Measurements from ENCODE around the gene TBX6.

TBX6 gene

DNA sequence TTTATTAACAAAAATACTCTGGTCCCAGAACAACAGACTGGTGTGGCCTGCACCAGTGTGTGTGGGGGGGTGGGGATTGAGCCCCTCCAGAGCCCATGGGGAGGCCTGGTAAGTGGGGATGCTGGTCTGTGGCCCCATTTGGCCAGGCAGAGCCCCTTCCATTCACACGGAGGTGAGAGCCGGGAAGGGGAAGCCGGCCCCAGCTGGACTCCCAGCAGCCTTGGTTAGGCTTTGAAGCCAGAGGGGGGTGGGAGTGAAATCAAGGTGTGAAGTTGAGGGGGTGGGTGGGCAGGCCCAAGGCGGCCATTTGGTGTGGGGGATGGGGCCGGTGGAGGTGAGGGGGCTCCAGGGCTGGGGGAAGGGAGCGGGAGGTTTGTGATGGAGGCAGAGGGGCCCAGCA lies 5.9 kb downstream of the TBX6 start:
- no peak for DNase-seq

DNA sequence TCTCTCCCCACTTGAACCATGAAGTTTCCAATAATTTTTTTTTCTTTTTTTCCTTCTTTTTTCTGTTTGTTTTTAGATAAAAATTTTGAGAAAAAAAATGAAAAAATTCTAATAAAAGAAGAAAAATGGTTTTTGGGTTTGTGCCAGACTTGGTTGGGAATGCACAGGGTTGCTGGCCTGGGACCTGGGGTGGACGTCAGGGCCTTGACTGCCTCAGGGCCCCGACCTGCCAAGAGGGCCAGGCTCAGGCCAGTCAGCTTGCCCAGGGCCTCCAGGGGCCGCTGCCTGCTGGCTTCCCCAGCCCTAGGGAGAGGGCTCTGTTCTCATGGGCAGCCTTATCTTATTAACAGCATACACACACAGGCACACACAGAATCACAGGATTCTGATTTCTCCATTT lies 6.5 kb downstream of the TBX6 start:
- DNase-seq = no peak

DNA sequence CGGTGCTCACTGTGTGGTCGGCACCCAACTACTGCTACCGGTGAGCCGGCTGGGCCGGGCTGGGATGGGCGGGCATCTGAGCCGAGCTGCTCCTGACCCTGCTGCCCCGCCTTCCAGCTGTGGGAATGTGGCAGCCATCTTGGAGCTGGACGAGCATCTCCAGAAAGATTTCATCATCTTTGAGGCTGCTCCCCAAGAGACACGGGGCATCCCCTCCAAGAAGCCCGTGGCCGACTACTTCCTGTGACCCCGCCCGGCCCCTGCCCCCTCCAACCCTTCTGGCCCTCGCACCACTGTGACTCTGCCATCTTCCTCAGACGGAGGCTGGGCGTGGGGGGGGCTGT lies 6.9 kb downstream of the TBX6 start:
- no peak for DNase-seq

DNA sequence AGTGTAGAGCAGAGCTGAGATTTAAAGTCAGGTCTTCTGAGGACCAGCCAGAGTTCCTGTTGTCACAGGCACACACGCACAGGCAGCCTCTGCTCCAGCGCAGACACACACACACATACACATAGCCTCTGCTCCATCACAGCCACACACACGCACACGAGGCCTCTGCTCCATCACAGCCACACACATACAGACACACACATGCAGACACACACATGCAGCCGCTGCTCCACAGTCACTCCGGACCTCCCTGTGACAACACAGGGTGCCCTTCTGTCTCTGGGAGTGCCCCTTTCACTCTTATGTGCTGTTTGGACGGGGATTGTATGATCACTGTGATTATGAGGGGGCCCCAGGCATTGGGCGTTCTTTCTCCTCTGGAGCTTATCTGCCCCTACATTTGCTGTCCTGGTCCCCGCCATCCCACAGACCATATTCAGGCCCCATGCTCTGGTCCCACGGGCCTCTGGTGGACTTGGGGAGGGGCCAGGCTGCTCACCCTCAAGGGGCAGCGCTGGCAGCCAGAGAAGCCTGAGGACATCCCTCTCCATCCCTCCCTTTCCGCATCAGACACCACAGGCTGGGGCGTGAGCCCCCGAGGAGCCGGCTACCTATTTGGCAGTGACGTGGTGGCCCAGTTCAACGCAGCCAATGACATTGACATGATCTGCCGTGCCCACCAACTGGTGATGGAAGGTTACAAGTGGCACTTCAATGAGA lies 7.5 kb downstream of the TBX6 start:
- DNase-seq = no peak

DNA sequence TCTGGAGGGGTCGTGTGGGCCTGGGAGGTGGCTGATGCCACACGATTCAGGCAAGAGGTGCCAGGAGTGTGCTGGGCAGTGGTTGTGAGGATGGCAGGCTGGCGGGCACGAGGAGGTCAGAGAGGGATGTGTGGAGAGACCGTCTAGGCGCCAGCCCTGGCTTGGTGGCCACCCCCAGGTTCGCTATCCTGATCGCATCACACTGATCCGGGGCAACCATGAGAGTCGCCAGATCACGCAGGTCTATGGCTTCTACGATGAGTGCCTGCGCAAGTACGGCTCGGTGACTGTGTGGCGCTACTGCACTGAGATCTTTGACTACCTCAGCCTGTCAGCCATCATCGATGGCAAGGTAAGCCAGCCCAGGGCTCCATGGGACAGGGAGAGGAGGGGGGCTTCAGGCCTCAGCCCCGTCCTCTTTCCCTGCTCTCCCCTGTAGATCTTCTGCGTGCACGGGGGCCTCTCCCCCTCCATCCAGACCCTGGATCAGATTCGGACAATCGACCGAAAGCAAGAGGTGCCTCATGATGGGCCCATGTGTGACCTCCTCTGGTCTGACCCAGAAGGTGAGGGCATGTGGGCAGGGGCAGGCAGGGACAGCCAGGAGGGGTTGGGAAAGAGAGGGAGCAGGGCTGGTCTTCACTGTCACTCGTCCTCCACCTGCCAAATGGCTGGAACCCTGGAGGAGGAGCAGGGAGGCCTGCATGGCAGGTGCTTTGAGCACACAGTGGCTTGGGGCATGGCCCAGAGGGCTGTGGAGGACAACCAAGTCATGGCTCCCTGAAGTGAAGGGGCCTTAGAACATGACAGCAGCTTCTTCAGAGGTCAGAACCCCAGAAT lies 8.3 kb downstream of the TBX6 start:
- DNase-seq = no peak

DNA sequence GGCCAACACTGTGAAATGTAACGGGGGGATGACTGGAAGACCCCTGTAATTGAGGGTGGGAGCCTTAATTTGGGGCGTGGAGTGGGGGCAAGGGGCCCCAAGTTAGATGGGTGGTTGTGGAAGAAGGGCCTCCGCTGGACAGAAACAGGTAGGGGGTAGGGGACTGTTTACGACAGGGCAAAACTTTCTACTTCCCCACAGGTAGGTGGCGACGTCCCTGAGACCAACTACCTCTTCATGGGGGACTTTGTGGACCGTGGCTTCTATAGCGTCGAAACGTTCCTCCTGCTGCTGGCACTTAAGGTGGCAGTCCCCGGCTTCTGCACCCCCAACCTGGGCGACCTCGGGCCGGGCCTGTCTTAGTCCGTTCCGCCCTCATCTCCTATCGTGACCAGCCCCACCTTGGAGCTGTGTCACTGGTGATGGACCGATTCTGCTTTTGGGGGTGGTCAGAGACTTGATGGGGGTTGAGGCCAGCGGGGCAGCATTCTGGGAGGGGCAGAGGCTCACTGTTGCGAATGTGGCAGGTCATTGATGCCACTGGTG lies 9.1 kb downstream of the TBX6 start:
- DNase-seq = no peak

DNA sequence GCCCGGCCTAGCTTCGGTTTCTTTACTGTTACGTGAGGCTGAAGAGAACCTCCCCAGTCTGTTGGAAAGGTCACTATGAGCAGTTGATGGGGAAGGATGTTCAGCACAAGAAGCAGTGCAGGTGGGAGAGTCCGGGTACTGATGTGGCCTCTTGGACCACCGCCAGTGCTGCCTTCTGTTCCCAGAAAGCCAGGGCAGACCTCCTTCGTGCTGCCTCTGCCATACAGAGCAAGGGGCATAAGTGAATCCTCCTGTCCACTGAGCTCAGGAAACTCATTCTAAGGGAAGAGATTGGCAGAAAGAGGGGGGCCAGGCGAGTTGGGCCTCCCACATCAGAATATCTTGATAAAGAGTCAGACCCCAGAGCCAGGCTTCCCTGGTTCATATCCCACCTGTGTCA lies 12.2 kb downstream of the TBX6 start:
- no peak for DNase-seq

DNA sequence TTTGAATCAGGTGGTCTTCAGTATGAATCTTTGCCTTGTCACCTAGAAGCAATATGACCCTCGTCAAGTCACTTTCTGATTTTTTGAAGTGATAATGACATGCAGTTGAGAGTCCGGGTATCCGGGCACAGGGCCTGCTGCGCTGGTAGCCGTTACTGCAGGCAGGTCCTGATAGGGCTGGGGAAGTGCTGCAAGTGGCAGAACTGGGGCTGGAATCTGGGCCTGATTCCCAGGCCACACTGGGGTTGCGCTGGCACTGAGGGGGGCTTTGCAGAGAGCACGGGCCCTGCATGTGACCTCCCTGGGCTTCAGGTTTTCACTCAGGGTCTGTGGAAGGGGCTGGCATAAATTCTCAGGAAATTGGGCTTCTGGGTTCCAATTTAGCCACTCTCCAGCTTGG lies 13.0 kb downstream of the TBX6 start:
- DNase-seq = no peak

DNA sequence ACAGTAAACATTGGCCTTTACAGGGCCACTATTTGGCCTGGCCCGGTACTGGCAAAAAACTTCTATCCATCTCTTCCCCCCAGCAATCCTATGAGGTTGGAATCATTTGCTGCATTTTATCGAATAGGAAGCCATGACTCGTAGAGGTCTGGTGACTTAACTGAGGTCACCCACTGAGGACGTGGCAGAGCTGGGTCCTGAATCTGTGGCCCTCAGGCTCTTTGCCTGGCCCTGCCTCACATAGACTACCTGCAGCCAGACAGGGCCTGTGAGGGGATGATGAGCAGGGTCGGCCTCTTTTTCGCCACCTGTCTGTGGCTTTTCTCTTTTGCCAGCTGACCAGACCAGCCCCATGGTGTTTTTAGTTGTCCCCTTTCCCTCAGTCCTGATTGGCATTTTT lies 14.1 kb downstream of the TBX6 start:
- DNase-seq = no peak

DNA sequence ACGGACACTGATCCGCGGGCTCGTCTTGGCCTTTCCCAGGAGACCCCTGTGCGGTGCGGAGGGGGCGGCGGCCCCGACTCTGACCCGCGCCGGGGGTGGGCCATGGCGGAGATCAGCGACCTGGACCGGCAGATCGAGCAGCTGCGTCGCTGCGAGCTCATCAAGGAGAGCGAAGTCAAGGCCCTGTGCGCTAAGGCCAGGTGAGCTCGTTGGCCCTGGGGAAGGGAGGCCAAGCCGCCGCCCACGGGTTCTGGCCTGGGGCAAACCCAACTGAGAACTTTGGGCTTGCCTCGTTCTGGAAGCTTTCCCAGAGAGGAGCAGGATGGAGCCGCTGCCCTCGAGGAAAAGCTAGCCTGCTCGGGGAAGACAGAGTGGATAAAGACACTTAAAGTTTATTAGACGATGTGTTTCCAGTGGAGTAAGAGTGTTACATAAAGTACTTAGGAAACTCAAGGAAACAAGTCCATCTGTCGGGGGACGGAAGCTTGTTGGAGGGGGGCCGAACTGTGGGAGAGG lies 15.4 kb downstream of the TBX6 start:
- no peak for DNase-seq

DNA sequence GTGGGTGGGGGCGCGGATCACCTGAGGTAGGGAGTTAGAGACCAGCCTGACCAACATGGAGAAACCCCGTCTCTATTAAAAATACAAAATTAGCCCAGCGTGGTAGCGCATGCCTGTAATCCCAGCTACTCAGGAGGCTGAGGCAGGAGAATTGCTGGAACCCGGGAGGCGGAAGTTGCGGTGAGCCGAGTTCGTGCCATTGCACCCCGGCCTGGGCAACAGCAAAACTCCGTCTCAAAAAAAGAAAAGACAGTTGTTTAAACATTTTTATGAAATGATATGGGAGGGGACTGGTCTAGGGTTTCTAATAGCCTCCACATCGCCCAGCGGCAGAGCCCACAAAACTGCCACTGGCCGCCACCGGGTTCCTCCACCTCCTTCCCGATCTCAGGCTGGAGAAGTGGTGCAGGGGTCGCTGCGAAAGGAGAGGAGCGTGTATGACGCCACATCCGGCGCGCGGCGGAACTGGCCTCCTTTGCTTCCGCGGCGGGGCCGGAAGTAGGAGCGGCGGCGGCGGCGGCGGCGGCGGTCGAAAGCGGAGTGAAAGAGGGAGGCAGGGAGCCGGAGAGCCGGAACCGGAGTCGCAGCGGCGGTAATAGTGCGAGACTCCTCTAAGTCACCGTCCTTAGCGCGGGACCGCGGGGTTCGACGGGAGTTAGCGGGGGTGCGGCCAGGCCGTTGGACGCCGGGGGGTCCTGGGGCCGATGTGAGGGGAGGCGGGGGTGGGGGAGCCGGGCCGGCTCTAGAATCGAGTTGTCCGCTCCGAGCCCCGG lies 16.0 kb downstream of the TBX6 start, which contains the start of gene PPP4C:
PPP4C (plus strand) TSS at position 492 of the 773 bp plus-strand sequence. CDS start 384 bp downstream, outside the sequence.
- DNase-seq = peak; percentile 95

DNA sequence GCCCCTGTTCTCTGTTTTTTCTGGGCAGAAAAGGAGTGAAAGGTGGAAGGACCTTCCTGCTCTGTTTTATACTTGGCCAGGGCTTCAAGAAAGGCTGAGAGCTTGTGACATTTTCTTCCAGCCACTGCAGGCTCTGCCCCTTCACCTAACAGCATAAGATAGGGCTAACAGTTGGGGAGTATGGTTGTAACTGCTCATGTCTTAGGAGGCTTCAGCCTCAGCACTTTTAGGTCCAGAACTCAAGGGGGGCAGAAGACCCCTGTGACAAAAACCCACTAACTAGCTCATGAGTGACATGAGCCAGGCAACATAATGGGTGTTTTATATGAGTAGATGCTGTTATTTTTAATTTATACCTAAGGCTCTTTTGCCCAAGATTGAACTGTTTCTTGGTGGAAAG lies 21.2 kb downstream of the TBX6 start:
- no peak for DNase-seq

DNA sequence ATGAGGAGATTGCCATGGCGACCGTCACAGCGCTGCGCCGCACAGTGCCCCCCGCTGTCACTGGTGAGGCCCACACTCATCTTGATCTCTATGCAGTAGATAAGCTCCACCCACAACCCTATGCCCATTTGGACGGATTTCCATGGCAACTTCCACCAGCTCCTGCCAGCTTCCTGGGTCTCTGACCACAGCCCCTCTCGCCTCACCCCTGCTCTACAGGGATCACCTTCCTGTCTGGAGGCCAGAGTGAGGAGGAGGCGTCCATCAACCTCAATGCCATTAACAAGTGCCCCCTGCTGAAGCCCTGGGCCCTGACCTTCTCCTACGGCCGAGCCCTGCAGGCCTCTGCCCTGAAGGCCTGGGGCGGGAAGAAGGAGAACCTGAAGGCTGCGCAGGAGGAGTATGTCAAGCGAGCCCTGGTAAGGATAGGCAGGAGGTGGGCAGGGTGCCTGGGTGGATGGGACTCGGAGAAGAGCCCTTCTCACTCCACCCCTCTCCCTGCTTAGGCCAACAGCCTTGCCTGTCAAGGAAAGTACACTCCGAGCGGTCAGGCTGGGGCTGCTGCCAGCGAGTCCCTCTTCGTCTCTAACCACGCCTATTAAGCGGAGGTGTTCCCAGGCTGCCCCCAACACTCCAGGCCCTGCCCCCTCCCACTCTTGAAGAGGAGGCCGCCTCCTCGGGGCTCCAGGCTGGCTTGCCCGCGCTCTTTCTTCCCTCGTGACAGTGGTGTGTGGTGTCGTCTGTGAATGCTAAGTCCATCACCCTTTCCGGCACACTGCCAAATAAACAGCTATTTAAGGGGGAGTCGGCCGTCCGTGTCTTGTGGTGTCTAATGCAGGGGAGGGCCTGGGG lies 21.9 kb downstream of the TBX6 start:
- DNase-seq = no peak

DNA sequence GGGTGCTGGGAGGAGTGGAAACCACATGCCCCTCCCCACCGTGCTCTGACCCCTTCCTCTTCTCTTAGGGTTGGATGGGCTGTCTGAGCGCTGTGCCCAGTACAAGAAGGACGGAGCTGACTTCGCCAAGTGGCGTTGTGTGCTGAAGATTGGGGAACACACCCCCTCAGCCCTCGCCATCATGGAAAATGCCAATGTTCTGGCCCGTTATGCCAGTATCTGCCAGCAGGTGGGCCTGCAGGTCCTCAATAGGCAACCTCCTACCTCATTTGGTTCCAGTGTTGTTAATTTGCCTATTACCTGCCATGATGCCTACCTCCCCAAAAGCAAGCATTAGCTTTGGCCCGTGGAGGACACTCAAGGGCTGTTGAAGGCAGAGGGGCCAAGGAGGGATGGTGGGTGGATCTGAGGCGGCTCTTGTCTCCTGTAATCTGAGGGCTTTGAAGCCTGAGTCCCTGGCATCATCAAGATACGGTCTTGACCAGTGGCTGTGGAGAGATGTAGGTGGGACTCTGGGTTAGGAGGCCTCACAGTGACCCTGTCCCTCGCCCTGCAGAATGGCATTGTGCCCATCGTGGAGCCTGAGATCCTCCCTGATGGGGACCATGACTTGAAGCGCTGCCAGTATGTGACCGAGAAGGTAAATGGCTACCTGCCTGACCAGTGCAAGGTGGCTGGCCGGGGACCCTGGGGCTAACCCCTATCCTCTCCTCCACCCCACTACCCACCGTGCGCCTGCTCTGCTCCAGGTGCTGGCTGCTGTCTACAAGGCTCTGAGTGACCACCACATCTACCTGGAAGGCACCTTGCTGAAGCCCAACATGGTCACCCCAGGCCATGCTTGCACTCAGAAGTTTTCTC lies 22.7 kb downstream of the TBX6 start:
- DNase-seq = peak; percentile 77

DNA sequence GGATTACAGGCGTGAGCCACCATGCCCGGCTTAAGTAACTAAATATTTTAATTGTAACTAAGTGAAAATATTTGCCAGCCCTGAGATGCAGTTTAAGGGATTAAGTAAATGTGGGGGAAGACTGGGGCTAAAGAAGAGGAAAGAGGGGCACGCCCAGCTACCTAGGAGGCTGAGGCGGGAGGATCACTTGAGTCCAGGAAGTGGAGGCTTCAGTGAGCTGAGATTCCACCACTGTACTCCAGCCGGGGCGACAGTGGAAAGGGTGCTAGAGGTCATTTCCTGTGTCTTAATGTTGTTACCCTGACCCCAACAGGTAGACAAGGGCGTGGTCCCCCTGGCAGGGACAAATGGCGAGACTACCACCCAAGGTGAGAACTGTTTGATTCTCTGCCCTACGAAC lies 23.4 kb downstream of the TBX6 start:
- no peak for DNase-seq

DNA sequence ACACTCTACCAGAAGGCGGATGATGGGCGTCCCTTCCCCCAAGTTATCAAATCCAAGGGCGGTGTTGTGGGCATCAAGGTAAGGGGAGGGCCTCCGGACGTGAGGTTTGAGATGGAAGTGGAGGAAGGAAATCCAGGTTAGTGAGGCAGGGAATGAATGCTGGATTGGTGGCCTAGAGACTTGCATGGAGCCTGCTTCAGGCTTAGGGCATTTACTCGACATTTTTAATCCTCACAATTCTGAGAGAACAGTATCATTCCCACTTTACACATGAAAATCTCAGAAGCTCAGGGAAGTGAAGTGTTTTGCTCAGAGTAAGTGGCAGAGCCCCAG lies 24.2 kb downstream of the TBX6 start:
- no peak for DNase-seq

DNA sequence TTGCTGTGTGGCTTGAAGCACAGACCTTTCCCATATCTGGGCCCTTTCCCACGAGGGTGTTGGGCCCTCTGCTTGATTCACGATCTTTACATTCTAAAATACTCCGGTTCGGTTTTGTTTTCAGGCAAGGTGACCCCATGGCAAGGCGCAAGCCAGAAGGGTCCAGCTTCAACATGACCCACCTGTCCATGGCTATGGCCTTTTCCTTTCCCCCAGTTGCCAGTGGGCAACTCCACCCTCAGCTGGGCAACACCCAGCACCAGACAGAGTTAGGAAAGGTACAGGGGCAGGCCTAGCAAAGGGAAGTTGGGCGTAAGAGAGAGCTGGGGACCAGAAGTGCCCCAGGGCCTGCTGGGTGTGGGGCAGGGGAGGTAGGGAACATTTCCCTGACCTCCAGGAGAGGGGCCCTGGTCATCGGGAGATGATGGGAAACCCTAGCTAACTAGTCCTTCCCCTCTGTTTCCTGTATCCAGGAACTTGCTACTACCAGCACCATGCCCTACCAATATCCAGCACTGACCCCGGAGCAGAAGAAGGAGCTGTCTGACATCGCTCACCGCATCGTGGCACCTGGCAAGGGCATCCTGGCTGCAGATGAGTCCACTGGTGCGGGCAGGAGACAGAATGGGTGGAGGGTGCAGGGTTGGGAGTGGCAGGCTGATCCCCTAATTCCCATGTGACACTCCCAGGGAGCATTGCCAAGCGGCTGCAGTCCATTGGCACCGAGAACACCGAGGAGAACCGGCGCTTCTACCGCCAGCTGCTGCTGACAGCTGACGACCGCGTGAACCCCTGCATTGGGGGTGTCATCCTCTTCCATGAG lies 24.8 kb downstream of the TBX6 start:
- no peak for DNase-seq

DNA sequence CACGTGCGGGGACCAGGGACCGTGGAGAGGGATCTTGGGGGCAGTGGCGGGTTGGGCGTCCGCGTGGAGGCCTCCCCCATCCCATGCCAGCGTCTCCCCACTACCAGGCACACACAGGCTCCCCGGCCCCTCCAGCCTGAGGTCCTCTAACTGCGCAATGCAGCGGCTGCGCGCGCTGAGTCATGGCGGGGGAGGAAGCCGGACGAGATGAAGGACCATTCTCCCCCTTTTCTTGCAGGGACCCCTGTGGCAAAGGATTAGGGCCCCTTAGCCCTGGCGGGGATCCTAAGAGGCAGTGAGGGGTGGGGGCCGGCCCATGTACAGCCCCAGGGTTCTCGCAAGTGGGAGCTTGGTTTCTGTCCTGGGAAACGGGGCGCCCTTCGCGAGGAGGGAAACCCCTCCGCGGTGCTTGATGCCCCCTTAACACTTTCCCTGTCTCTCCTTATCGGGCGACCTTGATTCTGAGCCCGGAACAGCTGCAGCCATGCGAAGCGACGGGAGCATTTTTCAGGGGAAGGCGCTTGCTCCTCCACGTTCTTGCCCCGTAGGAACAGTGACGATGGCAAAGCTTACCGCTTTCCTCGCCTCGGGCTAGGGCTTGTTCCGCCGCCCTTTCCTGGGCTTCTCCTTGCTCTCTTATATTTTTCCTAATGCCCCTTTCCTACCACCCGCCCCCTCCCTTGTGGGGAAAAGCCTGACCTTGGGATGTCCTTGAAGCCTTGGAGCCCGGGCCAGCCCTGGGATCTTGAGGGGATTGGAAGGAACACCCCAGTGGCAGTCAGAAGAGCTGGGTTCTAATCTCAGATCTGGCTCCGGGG lies 25.6 kb downstream of the TBX6 start:
- DNase-seq = peak; percentile 61
